H9 (cell line): ENCODE measurements around the gene CHST15. TPM values are rescaled to one million over a fixed set of nuclear protein-coding genes. Genes with fewer than 3 reads are reported as not detected.

Source experiments
- DNase-seq: peaks from one replicate; pipeline ENCODE4 v3.0.0-alpha.2; 2017
- H2AFZ ChIP-seq: one replicate; pipeline ENCODE4 v1.6.1; 2013; ENCODE audit warnings: mild to moderate bottlenecking, low read length, control low read depth, moderate library complexity
- H2AK5ac ChIP-seq: 2 replicates; pipeline ENCODE4 v1.6.1; 2013; ENCODE audit warnings: low read length, control low read depth, mixed read lengths; ENCODE audit not compliant: insufficient read length
- H2BK120ac ChIP-seq: one replicate; pipeline ENCODE4 v1.6.1; 2013; ENCODE audit warnings: low read depth, mild to moderate bottlenecking, low read length, control low read depth, inconsistent platforms; ENCODE audit not compliant: poor library complexity, severe bottlenecking
- H2BK12ac ChIP-seq: 2 replicates; pipeline ENCODE4 v1.6.1; 2013; ENCODE audit warnings: low read length, control low read depth, mixed read lengths, low read depth; ENCODE audit not compliant: insufficient read length
- H2BK15ac ChIP-seq: 2 replicates; pipeline ENCODE4 v1.6.1; 2013; ENCODE audit warnings: low read depth, low read length, control low read depth
- H2BK20ac ChIP-seq: one replicate; pipeline ENCODE4 v1.6.1; 2013; ENCODE audit warnings: low read depth, mild to moderate bottlenecking, low read length, control low read depth, inconsistent platforms; ENCODE audit not compliant: poor library complexity, severe bottlenecking
- H2BK5ac ChIP-seq: 2 replicates; pipeline ENCODE4 v1.6.1; 2013; ENCODE audit warnings: low read length, control low read depth, mixed read lengths; ENCODE audit not compliant: insufficient read length
- H3K14ac ChIP-seq: 2 replicates; pipeline ENCODE4 v1.6.1; 2013; ENCODE audit warnings: low read length, control low read depth; ENCODE audit not compliant: insufficient read depth
- H3K18ac ChIP-seq: 2 replicates; pipeline ENCODE4 v1.6.1; 2013; ENCODE audit warnings: low read depth, mild to moderate bottlenecking, mixed read lengths, low read length, control low read depth; ENCODE audit not compliant: insufficient read length
- H3K23ac ChIP-seq: 2 replicates; pipeline ENCODE4 v1.6.1; 2013; ENCODE audit warnings: low read length, control low read depth, mixed read lengths, low read depth; ENCODE audit not compliant: insufficient read length
- H3K23me2 ChIP-seq: 2 replicates; pipeline ENCODE4 v1.6.1; 2013; ENCODE audit warnings: low read depth, mild to moderate bottlenecking, mixed read lengths, low read length, control low read depth; ENCODE audit not compliant: insufficient read length, poor library complexity, severe bottlenecking
- H3K27ac ChIP-seq: 2 replicates; pipeline ENCODE4 v1.5.1; 2013; ENCODE audit warnings: low read length, control low read depth, mixed read lengths, low read depth; ENCODE audit not compliant: insufficient read length
- H3K27me3 ChIP-seq: 2 replicates; pipeline ENCODE4 v1.6.1; 2013; ENCODE audit warnings: low read length, control low read depth, inconsistent platforms; ENCODE audit not compliant: insufficient read depth
- H3K4ac ChIP-seq: 2 replicates; pipeline ENCODE4 v1.6.1; 2013; ENCODE audit warnings: low read depth, mild to moderate bottlenecking, control low read depth, inconsistent platforms, low read length, moderate library complexity
- H3K4me1 ChIP-seq: 2 replicates; pipeline ENCODE4 v1.6.1; 2013; ENCODE audit warnings: low read length, control low read depth, inconsistent platforms; ENCODE audit not compliant: insufficient read depth
- H3K4me2 ChIP-seq: 2 replicates; pipeline ENCODE4 v1.6.1; 2013; ENCODE audit warnings: low read length, control low read depth, mixed read lengths; ENCODE audit not compliant: insufficient read length, insufficient read depth
- H3K56ac ChIP-seq: 2 replicates; pipeline ENCODE4 v1.6.1; 2013; ENCODE audit warnings: low read depth, mild to moderate bottlenecking, mixed read lengths, low read length, control low read depth; ENCODE audit not compliant: insufficient read length
- H3K79me1 ChIP-seq: 2 replicates; pipeline ENCODE4 v1.6.1; 2013; ENCODE audit warnings: low read depth, mild to moderate bottlenecking, moderate library complexity, low read length, control low read depth, inconsistent platforms; ENCODE audit not compliant: insufficient read depth, poor library complexity, severe bottlenecking
- H3K79me2 ChIP-seq: 2 replicates; pipeline ENCODE4 v1.6.1; 2013; ENCODE audit warnings: low read length, control low read depth, inconsistent platforms; ENCODE audit not compliant: insufficient read depth
- H3K9ac ChIP-seq: 2 replicates; pipeline ENCODE4 v1.6.1; 2013; ENCODE audit warnings: low read length, control low read depth, mixed read lengths; ENCODE audit not compliant: insufficient read length; ENCODE audit errors: extremely low read depth
- H3K9me3 ChIP-seq: one replicate; pipeline ENCODE4 v1.6.1; 2013; ENCODE audit warnings: low read depth, low read length, inconsistent platforms; ENCODE audit not compliant: control insufficient read depth
- H3T11ph ChIP-seq: one replicate; pipeline ENCODE4 v1.6.1; 2013; ENCODE audit warnings: mild to moderate bottlenecking, low read length, control low read depth, inconsistent platforms
- H4K20me1 ChIP-seq: one replicate; pipeline ENCODE4 v1.6.1; 2013; ENCODE audit not compliant: control insufficient read depth, insufficient read length, insufficient read depth
- H4K5ac ChIP-seq: 2 replicates; pipeline ENCODE4 v1.6.1; 2013; ENCODE audit warnings: low read depth, mild to moderate bottlenecking, mixed read lengths, low read length, control low read depth; ENCODE audit not compliant: insufficient read length
- H4K8ac ChIP-seq: replicated peaks from 2 replicates; pipeline ENCODE4 v1.6.1; 2013; ENCODE audit warnings: low read length, control low read depth, mixed read lengths, low read depth; ENCODE audit not compliant: insufficient read length
- H4K91ac ChIP-seq: 2 replicates; pipeline ENCODE4 v1.6.1; 2013; ENCODE audit warnings: low read depth, mild to moderate bottlenecking, moderate library complexity, mixed read lengths, low read length, control low read depth; ENCODE audit not compliant: insufficient read length
- H3K27ac Mint-ChIP-seq, 3 experiments: 2 replicates in 2 of 3; 3 replicates in 1 of 3; pipeline ENCODE4 v1.8.0; 2020 to 2021; ENCODE audit warnings: mixed read lengths in 3 of 3, mild to moderate bottlenecking in 1 of 3, moderate library complexity in 1 of 3
- H3K27me3 Mint-ChIP-seq: 2 replicates; pipeline ENCODE4 v1.8.0; 2021; ENCODE audit warnings: low read depth, mild to moderate bottlenecking, moderate library complexity, mixed read lengths
- H3K36me3 Mint-ChIP-seq, 3 experiments: 2 replicates in 2 of 3; 3 replicates in 1 of 3; pipeline ENCODE4 v1.8.0; 2020 to 2021; ENCODE audit warnings: low read depth in 3 of 3, mixed read lengths in 3 of 3; ENCODE audit not compliant: insufficient read depth in 1 of 3
- H3K4me1 Mint-ChIP-seq, 2 experiments: 2 replicates each; pipeline ENCODE4 v1.8.0; 2020; ENCODE audit warnings: mixed read lengths in 2 of 2
- H3K4me3 Mint-ChIP-seq, 2 experiments: 2 replicates in 1 of 2; 3 replicates in 1 of 2; pipeline ENCODE4 v1.8.0; 2020 to 2021; ENCODE audit warnings: mild to moderate bottlenecking in 2 of 2, mixed read lengths in 2 of 2, moderate library complexity in 1 of 2
- H3K9me3 Mint-ChIP-seq, 2 experiments: 2 replicates in 1 of 2; 3 replicates in 1 of 2; pipeline ENCODE4 v1.8.0; 2020; ENCODE audit warnings: mild to moderate bottlenecking in 2 of 2, mixed read lengths in 2 of 2, moderate library complexity in 1 of 2
- WGBS: extraction: QIAGEN DNeasy Blood & Tissue Kit; methylation state at CpG from one replicate; pipeline ENCODE4 v1.1.7; 2013; ENCODE audit warnings: missing lambda C conversion rate, low lambda C conversion rate, mixed read lengths; ENCODE audit not compliant: insufficient read length; ENCODE audit errors: extremely low coverage; 5-methylcytosine and 5-hydroxymethylcytosine counted together
- total RNA-seq: library from RNA; stranded (reverse); gene quantifications from 2 replicates; pipeline ENCODE4 v1.2.1, GENCODE V29; 2021
- TF ChIP-seq, protein P1 (sequence below): fragments of 200-600 bp; sonication (generic); conservative IDR thresholded peaks from 3 replicates; pipeline ENCODE4 v1.8.0; 2021; ENCODE audit warnings: antibody characterized with exemption, mild to moderate bottlenecking

CHST15 gene
- total RNA-seq, 1 experiment from 2014 or later, result 8.7 TPM

DNA sequence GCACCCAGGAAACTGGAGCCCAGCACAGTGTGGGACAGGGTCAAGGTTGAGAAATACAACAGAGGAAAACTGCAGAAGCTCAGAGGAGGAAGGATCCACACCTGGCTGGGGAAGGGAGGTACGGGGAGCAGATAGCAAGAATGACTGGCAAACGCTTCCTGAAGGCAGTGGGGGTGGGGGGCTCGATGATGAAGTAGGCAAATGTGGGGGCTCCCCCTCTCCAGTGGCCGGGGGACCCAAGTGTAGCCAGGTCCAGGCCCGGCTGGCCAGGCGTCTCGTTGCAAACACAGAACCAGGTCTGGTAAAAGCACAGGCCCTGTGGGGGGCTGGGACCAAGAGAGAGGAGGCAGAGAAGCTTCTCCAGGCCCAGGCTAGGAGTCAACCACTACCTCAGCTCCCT is 7.7 kb downstream of the CHST15 start:
- TF ChIP-seq, protein P1, sequence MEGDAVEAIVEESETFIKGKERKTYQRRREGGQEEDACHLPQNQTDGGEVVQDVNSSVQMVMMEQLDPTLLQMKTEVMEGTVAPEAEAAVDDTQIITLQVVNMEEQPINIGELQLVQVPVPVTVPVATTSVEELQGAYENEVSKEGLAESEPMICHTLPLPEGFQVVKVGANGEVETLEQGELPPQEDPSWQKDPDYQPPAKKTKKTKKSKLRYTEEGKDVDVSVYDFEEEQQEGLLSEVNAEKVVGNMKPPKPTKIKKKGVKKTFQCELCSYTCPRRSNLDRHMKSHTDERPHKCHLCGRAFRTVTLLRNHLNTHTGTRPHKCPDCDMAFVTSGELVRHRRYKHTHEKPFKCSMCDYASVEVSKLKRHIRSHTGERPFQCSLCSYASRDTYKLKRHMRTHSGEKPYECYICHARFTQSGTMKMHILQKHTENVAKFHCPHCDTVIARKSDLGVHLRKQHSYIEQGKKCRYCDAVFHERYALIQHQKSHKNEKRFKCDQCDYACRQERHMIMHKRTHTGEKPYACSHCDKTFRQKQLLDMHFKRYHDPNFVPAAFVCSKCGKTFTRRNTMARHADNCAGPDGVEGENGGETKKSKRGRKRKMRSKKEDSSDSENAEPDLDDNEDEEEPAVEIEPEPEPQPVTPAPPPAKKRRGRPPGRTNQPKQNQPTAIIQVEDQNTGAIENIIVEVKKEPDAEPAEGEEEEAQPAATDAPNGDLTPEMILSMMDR, result no peak
- Histone ChIP-seq H3K23me2 (no peaks in the 10 kb centered on the region), H4K91ac (no peak overlapping the region), H2BK15ac (no peak overlapping the region), H2BK12ac (no peak overlapping the region), H3K18ac (no peak overlapping the region), H3K14ac (no peak overlapping the region), H3K56ac (no peak overlapping the region), H4K8ac (no peak overlapping the region), H2AFZ (no peak overlapping the region), H3K27ac (no peak overlapping the region), H3K27me3 (no peaks in the 10 kb centered on the region; the same call in 1 of the 2 replicates), H2AK5ac (no peak overlapping the region), H3K4ac (no peak overlapping the region), H3K23ac (no peak overlapping the region), H4K20me1 (no peaks in the 10 kb centered on the region), H2BK120ac (no peak overlapping the region), H3K79me1 (no peaks in the 10 kb centered on the region), H3K4me2 (no peak overlapping the region), H3K9me3 (no peaks in the 10 kb centered on the region), H3T11ph (no peak overlapping the region), H2BK5ac (no peak overlapping the region), H3K79me2 (no peaks in the 10 kb centered on the region), H3K4me1 (no peaks in the 10 kb centered on the region), H3K9ac (no peak overlapping the region), H2BK20ac (no peak overlapping the region), H4K5ac (no peak overlapping the region)
- peaks cover 23% of the 10 kb centered on the region in 2 experiments for H3K4me1 Mint-ChIP-seq
- H3K27ac Mint-ChIP-seq, result peak overlapping the region in 1 of 3 experiments; percentile 39; a peak in 1 of 7 replicates
- H3K36me3 Mint-ChIP-seq, result peaks cover 2 to 9% (median 4%) of the 10 kb centered on the region in 3 experiments; a peak in 4 of 7 replicates
- H3K27me3 Mint-ChIP-seq, result peaks cover 26% of the 10 kb centered on the region
- H3K9me3 Mint-ChIP-seq, result no peaks in the 10 kb centered on the region
- WGBS, result no CpG with 5 or more reads among the region's 7 CpGs
- no peak overlapping the region for H3K4me3 Mint-ChIP-seq
- DNase-seq, result no peak
